GM23248 (cell line): ENCODE measurements around the gene ZFYVE19. TPM values are rescaled to one million over a fixed set of nuclear protein-coding genes. Genes with fewer than 3 reads are reported as not detected.
"Not testable (repeated sequence)": the region's sequence is repeated elsewhere in the genome, so short reads cannot be mapped to it uniquely, and the experiment has no call there.

ENCODE experiments used
- DNase-seq: peaks from one replicate; pipeline ENCODE4 v3.0.0-alpha.2; 2015
- H2AFZ ChIP-seq: fragments of 200-600 bp; sonication (generic); 2 replicates; pipeline ENCODE4 v1.6.1; 2016; ENCODE audit warnings: antibody characterized with exemption
- H3F3A ChIP-seq: fragments of 200-600 bp; sonication (generic); 2 replicates; pipeline ENCODE4 v1.6.1; 2016; ENCODE audit warnings: mild to moderate bottlenecking, antibody characterized with exemption, mixed run types; ENCODE audit not compliant: insufficient read depth
- H3K27ac ChIP-seq: fragments of 200-600 bp; sonication (generic); 2 replicates; pipeline ENCODE4 v1.5.1; 2016; ENCODE audit warnings: mild to moderate bottlenecking
- H3K27me3 ChIP-seq: fragments of 200-600 bp; sonication (generic); replicated peaks from 2 replicates; pipeline ENCODE4 v1.6.1; 2016; ENCODE audit warnings: mild to moderate bottlenecking; ENCODE audit not compliant: insufficient read depth
- H3K36me3 ChIP-seq: fragments of 200-600 bp; sonication (generic); 2 replicates; pipeline ENCODE4 v1.6.1; 2016; ENCODE audit warnings: low read depth, mild to moderate bottlenecking
- H3K4me1 ChIP-seq: fragments of 200-600 bp; sonication (generic); 2 replicates; pipeline ENCODE4 v1.6.1; 2016; ENCODE audit warnings: mild to moderate bottlenecking; ENCODE audit not compliant: insufficient read depth
- H3K4me2 ChIP-seq: fragments of 200-600 bp; sonication (generic); one replicate; pipeline ENCODE4 v1.6.1; 2016; ENCODE audit warnings: mild to moderate bottlenecking; ENCODE audit not compliant: unreplicated experiment
- H3K4me3 ChIP-seq: fragments of 200-600 bp; sonication (generic); 2 replicates; pipeline ENCODE4 v1.5.1; 2016; ENCODE audit warnings: mild to moderate bottlenecking
- H3K79me2 ChIP-seq: fragments of 200-600 bp; sonication (generic); 2 replicates; pipeline ENCODE4 v1.6.1; 2016; ENCODE audit warnings: mild to moderate bottlenecking; ENCODE audit not compliant: insufficient read depth
- H3K9ac ChIP-seq: fragments of 200-600 bp; sonication (generic); 2 replicates; pipeline ENCODE4 v1.6.1; 2016; ENCODE audit warnings: mild to moderate bottlenecking
- H3K9me2 ChIP-seq: fragments of 200-600 bp; sonication (generic); 2 replicates; pipeline ENCODE4 v1.6.1; 2016; ENCODE audit warnings: mixed run types, mild to moderate bottlenecking, moderate library complexity; ENCODE audit not compliant: insufficient read depth
- H3K9me3 ChIP-seq: fragments of 200-600 bp; sonication (generic); one replicate; pipeline ENCODE4 v1.6.1; 2017; ENCODE audit warnings: low read depth
- H4K20me1 ChIP-seq: fragments of 200-600 bp; sonication (generic); 2 replicates; pipeline ENCODE4 v1.6.0; 2016; ENCODE audit not compliant: insufficient read depth
- EZH2 ChIP-seq: fragments of 200-600 bp; sonication (generic); IDR thresholded peaks from 2 replicates; pipeline ENCODE4 v1.6.1; 2018; ENCODE audit warnings: antibody characterized with exemption, mild to moderate bottlenecking; ENCODE audit not compliant: insufficient read depth, poor library complexity, severe bottlenecking
- EZH2phosphoT487 ChIP-seq: fragments of 200-600 bp; sonication (generic); IDR thresholded peaks from 2 replicates; pipeline ENCODE4 v1.6.1; 2018; ENCODE audit warnings: antibody characterized with exemption, moderate library complexity, mild to moderate bottlenecking, low read depth; ENCODE audit not compliant: insufficient read depth
- WGBS, 2 experiments: methylation state at CpG; one replicate each; pipeline ENCODE4 v1.1.6; 2015 to 2017; ENCODE audit warnings: low lambda C conversion rate in 2 of 2, low coverage in 1 of 2; ENCODE audit errors: missing lambda C conversion rate in 2 of 2; 5-methylcytosine and 5-hydroxymethylcytosine counted together
- in situ Hi-C: fragments of 300-500 bp; cut with MboI; formaldehyde crosslinking; loops from 2 replicates; pipeline ENCODE4 v1.15.0; 2020
- polyA plus RNA-seq: library from polyadenylated mRNA; unstranded; fragments of >200 nt; fragmentation: Nextera tagmentation; extraction: Ambion mirVana; gene quantifications from 2 replicates; pipeline ENCODE4 v1.2.1, GENCODE V29; 2016
- total RNA-seq: library from RNA; depleted of rRNA; stranded (reverse); fragments of >200 nt; shearing (Covaris generic); gene quantifications from 2 replicates; pipeline ENCODE4 v1.2.3, GENCODE V29; 2014

Gene ZFYVE19
- total and polyA plus RNA-seq, 2 experiments from 2014 or later: 15.0 to 33.5 TPM

DNA sequence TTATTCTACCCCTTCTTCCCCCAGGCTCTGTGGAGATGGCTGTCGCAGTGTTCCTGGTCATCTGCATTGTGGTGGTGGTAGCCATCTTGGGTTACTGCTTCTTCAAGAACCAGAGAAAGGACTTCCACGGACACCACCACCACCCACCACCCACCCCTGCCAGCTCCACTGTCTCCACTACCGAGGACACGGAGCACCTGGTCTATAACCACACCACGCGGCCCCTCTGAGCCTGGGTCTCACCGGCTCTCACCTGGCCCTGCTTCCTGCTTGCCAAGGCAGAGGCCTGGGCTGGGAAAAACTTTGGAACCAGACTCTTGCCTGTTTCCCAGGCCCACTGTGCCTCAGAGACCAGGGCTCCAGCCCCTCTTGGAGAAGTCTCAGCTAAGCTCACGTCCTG lies 49.9 kb downstream of the ZFYVE19 start:
- no peaks in the 10 kb centered on the region for H3K79me2 ChIP-seq
- no peak for DNase-seq
- no peak overlapping the region for H3K9ac ChIP-seq
- H3K27me3 ChIP-seq: no peaks in the 10 kb centered on the region; the same call in 1 of the 2 replicates
- TF ChIP-seq EZH2 (no peak), EZH2phosphoT487 (no peak)
- no peaks in the 10 kb centered on the region for H3K9me2 ChIP-seq
- H3K4me3 ChIP-seq: no peak overlapping the region
- no peak overlapping the region for H3K27ac ChIP-seq
- H4K20me1 ChIP-seq: no peaks in the 10 kb centered on the region
- H3K4me1 ChIP-seq: no peaks in the 10 kb centered on the region
- H2AFZ ChIP-seq: no peak overlapping the region
- in situ Hi-C loops: no loop called here
- no peaks in the 10 kb centered on the region for H3F3A ChIP-seq
- no peaks in the 10 kb centered on the region for H3K9me3 ChIP-seq
- WGBS, 2 experiments: 48 to 55% methylated on average over 7 of the region's 8 CpGs
- no peaks in the 10 kb centered on the region for H3K36me3 ChIP-seq
- H3K4me2 ChIP-seq: no peak overlapping the region

DNA sequence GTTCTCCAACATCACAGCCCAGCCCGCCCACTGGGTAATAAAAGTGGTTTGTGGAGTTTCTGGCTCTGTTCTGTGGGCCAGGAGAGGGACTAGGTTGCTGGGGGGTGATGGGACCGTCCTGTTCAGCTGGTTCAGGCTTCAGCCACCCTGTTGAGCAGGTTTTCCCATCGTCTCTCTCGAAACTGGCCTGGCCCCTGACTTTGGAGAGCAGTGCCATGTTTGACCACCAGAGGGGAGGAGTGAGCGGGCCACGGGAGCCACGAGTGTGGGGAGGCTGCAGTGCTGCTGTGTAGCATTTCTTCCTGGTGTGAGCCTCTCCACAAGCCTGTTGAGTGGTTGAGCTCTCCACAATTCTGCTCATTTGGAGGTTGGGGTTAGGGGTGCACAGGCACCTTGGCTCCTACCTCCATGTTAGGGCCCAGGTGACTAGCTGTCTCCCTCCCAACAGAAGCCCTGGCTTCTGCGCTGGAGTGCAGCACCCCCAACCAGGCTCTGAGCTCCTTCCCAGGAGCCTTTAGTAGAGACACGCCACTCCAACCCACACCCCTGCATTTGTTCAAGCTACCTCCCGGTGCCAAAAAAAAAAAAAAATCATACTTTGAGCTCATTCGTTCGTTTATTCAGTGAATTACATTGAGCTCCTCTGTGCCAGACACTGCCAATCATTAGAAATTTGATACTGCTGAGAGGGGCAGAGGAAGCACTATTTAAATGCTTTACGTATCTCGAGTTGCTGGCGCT lies 50.9 kb downstream of the ZFYVE19 start:
- Histone ChIP-seq H3K4me3 (no peak overlapping the region), H3K4me1 (no peaks in the 10 kb centered on the region), H3K9ac (no peak overlapping the region), H3K9me2 (no peaks in the 10 kb centered on the region), H3K36me3 (no peaks in the 10 kb centered on the region), H3K4me2 (no peak overlapping the region), H3F3A (no peaks in the 10 kb centered on the region), H3K9me3 (no peaks in the 10 kb centered on the region), H3K27me3 (no peaks in the 10 kb centered on the region; the same call in 1 of the 2 replicates), H3K79me2 (no peaks in the 10 kb centered on the region), H2AFZ (no peak overlapping the region), H4K20me1 (no peaks in the 10 kb centered on the region), H3K27ac (no peak overlapping the region)
- peak; percentile 80 for DNase-seq
- TF ChIP-seq EZH2: no peak
- TF ChIP-seq EZH2phosphoT487: no peak
- in situ Hi-C loops: no loop called here
- 9 to 12% methylated on average over 15 of the region's 15 CpGs for WGBS, 2 experiments

DNA sequence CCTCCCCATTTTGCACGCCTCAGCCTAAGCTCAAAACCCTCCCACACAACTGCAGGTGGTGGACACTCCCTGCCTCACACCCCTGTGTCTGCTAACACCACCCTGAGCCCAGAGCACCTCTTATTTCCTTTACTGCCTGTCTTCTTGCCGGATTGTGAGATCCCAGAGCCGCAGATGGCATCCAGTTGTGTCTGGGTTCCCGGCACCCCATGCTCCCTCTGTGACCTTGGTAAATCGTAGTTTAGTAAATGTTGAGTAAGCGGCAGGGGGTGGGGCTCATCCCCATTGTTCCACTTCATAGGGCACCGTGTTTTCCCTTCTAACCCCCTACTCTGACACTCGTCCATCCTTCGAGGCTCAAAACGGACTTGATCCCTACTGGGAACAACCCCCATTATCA lies 51.8 kb downstream of the ZFYVE19 start:
- Histone ChIP-seq H3K27me3 (no peaks in the 10 kb centered on the region; the same call in 1 of the 2 replicates), H3K4me1 (no peaks in the 10 kb centered on the region), H3K9me3 (no peaks in the 10 kb centered on the region), H3K79me2 (no peaks in the 10 kb centered on the region), H3F3A (no peaks in the 10 kb centered on the region), H4K20me1 (no peaks in the 10 kb centered on the region), H3K27ac (no peak overlapping the region), H3K36me3 (no peaks in the 10 kb centered on the region), H3K4me3 (no peak overlapping the region), H3K9me2 (no peaks in the 10 kb centered on the region), H3K9ac (no peak overlapping the region), H2AFZ (no peak overlapping the region), H3K4me2 (no peak overlapping the region)
- DNase-seq: no peak
- in situ Hi-C loops: no loop called here
- TF ChIP-seq EZH2phosphoT487 (no peak), EZH2 (no peak)
- 44 to 46% methylated on average over 10 of the region's 10 CpGs for WGBS, 2 experiments

DNA sequence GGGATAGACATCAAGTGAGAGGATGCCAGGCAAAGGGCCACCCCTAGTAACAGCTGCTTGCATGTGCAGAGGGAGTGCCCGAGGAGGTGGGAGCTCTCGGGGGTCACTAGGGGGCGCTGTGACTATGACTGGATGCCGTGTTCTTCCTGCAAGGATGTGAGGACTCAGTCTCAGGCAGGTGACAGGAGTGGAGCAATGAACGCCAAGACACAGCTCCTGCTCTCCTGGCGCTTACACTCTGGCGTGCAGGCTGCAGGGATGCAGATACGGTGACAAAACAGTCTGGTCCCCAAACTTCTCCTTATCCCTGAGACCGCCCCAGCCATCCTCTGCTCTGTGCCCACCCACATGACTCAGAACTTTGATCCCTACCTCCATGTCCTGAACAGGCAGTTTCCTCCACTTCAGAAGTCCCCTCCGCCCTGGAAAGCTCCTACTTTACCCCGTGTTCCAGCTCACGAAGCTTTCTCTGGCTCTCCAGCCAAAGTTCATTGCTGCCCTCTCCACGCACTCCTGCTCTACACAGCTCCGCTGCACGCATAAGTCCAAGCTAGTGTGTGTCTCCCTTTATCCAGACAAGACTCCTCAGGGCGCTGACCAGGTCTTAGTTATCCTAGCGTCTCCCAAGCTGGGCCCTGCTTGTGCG lies 52.4 kb downstream of the ZFYVE19 start:
- no peaks in the 10 kb centered on the region for H3K9me2 ChIP-seq
- no peak overlapping the region for H3K4me2 ChIP-seq
- TF ChIP-seq EZH2 (no peak), EZH2phosphoT487 (no peak)
- no peaks in the 10 kb centered on the region for H3K4me1 ChIP-seq
- H3K36me3 ChIP-seq: no peaks in the 10 kb centered on the region
- no peak overlapping the region for H3K4me3 ChIP-seq
- no peaks in the 10 kb centered on the region for H4K20me1 ChIP-seq
- no peaks in the 10 kb centered on the region for H3F3A ChIP-seq
- H2AFZ ChIP-seq: no peak overlapping the region
- in situ Hi-C loops: no loop called here
- H3K9ac ChIP-seq: no peak overlapping the region
- DNase-seq: peak; percentile 79
- H3K79me2 ChIP-seq: no peaks in the 10 kb centered on the region
- H3K27me3 ChIP-seq: no peaks in the 10 kb centered on the region; the same call in 1 of the 2 replicates
- H3K9me3 ChIP-seq: no peaks in the 10 kb centered on the region
- WGBS, 2 experiments: 41 to 44% methylated on average over 18 of the region's 18 CpGs
- no peak overlapping the region for H3K27ac ChIP-seq

DNA sequence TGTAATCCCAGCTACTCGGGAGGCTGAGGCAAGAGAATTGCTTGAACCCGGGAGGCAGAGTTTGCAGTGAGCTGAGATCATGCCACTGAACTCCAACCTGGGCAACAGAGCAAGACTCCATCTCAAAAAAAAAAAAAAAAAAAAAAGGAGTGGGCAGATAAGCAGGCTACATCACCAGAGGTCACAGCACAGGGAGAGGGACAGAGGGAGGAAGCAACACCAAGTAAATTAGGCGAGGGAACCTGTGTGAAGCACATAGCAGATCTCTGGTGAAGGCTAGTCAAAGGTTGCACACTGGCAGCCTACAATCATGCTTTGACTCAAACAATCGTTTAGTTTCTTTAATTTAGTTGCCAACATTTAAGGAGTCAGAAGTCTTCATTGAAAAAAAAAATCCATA lies 54.3 kb downstream of the ZFYVE19 start:
- H3K27me3 ChIP-seq, in situ Hi-C loops, H3K36me3 ChIP-seq, H3K9me2 ChIP-seq, DNase-seq, H3K9ac ChIP-seq, H3K4me3 ChIP-seq, H3K79me2 ChIP-seq, H3K4me2 ChIP-seq, H3F3A ChIP-seq, H2AFZ ChIP-seq, H3K27ac ChIP-seq, H3K4me1 ChIP-seq, H4K20me1 ChIP-seq, H3K9me3 ChIP-seq: not testable (repeated sequence)
- 71 to 78% methylated on average over 4 of the region's 4 CpGs for WGBS, 2 experiments
